Jurkat, Clone E6-1 (cell line): ENCODE measurements around the gene TSPAN12.

Experiments
- DNase-seq: peaks from one replicate; pipeline ENCODE4 v3.0.0-alpha.2; 2011; ENCODE audit warnings: low read depth, low spot score
- H3K4me3 ChIP-seq: 2 replicates; pipeline ENCODE4 v1.5.1; 2011; ENCODE audit warnings: mild to moderate bottlenecking, low read length, control low read depth, moderate library complexity

Gene TSPAN12

GRCh38 chr7:120856198-120856597 is 1.7 kb downstream of the TSPAN12 start:
- DNase-seq = no peak
- no peak overlapping the region for H3K4me3 ChIP-seq

DNA sequence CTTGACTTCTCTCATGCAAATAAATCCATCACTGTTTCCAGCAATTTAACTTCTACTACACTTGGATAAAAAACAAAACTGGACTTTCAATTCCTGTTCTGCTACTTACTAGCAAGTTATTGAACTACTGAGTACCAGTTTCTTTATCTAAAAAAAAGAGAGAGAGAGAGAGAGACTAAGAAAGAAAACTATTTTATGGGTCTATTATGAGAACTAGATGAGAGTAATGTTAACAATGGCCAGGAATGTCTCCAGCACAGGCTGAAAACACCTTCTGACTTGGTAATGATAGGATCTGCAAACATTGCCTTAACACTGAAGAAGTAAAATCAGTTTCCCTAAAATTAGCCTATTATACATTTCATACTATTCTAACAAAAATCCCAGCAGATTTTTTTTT is 5.2 kb downstream of the TSPAN12 start:
- no peak for DNase-seq
- no peak overlapping the region for H3K4me3 ChIP-seq

DNA sequence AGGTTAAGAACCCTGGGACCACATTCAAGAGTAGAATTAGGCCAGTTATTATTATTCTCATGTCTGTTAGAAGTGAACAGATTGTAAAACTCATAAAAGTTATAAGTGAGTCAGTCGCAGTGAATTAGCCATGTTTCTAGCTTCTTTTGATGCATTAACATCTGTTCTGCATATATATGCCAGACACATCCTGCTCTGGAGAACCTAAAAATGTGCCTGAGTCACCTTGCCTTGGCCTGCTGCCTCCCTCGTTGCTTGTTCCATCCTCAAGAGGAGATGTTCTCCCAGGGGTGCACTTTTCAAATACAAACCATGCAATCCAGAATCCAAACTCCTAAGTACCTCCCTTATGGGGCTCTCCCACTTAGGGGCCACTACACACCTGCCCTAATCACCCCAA is 14.8 kb downstream of the TSPAN12 start:
- DNase-seq = no peak
- no peak overlapping the region for H3K4me3 ChIP-seq

DNA sequence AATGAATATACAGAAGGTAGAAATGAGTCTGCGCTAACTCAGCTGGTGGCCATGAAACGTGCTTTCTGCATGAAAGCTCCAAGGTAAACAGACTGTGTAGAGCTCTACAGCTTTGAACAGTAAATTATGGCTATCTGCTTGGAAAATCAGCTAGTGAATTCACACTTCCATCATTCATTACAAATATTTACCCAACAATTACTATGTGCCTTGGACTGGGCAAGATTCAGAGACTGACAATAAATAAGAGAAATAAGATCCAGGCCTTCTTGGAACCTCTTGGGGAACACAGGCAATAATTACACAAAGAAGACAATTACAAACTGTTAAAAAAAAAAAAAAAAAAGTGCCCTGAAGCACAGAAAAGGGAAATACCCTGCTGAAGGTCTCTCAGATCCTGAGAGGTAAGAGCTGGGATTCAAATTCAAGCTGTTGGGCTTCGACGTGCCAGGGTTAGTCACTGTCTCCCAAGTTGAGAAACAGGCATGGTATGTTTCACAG is 15.8 kb downstream of the TSPAN12 start:
- H3K4me3 ChIP-seq = no peak overlapping the region
- DNase-seq = no peak

DNA sequence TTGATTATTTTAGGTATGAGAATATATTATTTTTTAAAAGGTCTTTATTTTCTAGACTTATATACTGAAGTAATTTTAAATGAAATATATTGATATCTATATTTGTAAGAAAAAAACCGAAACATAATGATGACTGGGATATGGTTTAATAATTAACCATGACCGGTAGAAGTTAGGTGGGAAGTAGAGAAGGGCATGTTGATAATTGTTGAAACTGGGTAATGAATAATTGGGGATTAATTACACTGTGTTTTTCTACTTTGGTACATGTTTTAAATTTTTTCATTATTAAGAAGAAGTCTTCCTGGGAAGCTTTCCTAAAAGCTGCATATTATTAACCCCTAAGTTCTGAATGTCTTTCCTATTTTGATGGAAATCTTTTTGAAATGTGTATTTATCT is 16.3 kb downstream of the TSPAN12 start:
- no peak for DNase-seq
- H3K4me3 ChIP-seq = no peak overlapping the region

DNA sequence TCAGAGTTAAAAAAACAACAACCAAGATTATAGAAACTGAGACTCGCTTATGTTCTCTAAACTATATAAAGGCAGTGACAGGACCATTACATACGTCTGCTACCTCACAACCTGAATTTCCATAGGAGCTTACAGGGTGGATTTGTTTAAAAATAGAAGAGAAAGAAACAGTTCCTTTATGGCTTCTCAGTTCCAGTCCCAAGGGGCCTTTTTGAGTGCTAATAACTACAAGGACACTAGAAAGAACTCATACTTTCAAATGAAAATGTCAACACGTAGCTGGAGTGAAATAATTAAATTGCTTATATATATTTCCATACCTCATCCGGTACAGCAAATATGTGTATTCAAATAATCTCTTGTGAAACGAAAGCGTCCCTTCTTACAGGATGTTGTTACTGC is 19.7 kb downstream of the TSPAN12 start:
- no peak for DNase-seq
- no peak overlapping the region for H3K4me3 ChIP-seq

GRCh38 chr7:120837599-120837998 is 20.3 kb downstream of the TSPAN12 start:
- no peak for DNase-seq
- H3K4me3 ChIP-seq = no peak overlapping the region

GRCh38 chr7:120836556-120837115 is 21.3 kb downstream of the TSPAN12 start:
- no peak overlapping the region for H3K4me3 ChIP-seq
- no peak for DNase-seq

- no peak overlapping the region for H3K4me3 ChIP-seq
- DNase-seq = no peak
Observed at GRCh38 chr7:120834726-120835125, 23.2 kb downstream of the TSPAN12 start.

DNA sequence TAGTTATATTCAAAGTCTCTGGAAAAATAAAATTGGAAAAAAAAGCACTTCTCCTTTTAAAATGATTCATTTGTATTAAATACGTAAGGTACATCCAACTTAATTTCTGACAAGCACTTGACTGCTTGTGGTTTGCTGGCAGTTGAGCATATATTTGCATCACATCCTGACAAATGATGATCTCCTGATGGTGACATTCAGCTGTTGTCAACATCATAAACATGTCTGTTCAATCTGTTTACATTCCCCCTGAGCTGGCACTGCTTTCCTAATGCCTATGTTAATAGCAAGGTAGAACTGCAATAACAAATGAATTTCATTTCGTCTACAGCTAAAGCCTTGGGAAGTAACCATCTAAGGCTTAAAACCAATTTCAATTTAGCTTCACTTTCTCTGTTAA is 24.4 kb downstream of the TSPAN12 start:
- H3K4me3 ChIP-seq = no peak overlapping the region
- DNase-seq = no peak

GRCh38 chr7:120832803-120833202 is 25.1 kb downstream of the TSPAN12 start:
- no peak overlapping the region for H3K4me3 ChIP-seq
- no peak for DNase-seq

DNA sequence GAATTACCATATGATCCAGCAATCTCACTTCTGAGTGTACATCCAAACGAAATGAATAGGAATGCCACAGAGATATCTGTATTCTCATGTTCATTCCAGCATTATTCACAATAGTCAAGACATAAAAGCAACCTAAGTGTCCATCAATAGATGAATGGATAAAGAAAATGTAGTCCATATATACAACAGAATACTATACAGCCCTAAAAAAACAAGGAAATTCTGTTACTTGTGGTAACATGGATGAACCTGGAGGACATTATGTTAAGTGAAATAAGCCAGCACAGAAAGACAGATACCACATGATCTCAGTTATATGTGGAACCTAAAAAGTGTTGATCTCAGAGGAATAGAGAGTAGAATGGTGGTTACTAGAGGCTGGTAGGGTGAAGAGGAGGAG is 26.7 kb downstream of the TSPAN12 start:
- no peak overlapping the region for H3K4me3 ChIP-seq
- DNase-seq = no peak

- no peak overlapping the region for H3K4me3 ChIP-seq
- no peak for DNase-seq
Observed at GRCh38 chr7:120829487-120829886, 28.5 kb downstream of the TSPAN12 start.

DNA sequence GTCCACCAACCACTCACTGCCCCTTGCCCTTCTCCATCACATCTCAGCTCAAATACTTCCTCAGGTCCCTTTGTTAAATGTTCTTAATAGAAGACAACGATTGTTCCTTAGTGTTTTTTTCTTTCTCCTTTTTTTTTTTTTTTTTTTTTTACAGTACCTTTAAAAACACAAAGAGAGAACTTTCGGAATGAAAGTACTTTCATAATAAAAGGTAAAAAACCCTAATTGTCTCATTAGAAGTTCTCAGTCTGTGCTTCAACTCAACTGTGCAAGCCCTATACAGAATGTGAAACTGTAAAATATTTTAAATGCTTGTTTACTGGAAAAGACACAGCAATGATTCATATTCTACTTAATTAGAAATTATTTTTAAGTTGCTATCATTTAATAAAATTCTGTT is 29.4 kb downstream of the TSPAN12 start:
- H3K4me3 ChIP-seq = no peak overlapping the region
- no peak for DNase-seq

DNA sequence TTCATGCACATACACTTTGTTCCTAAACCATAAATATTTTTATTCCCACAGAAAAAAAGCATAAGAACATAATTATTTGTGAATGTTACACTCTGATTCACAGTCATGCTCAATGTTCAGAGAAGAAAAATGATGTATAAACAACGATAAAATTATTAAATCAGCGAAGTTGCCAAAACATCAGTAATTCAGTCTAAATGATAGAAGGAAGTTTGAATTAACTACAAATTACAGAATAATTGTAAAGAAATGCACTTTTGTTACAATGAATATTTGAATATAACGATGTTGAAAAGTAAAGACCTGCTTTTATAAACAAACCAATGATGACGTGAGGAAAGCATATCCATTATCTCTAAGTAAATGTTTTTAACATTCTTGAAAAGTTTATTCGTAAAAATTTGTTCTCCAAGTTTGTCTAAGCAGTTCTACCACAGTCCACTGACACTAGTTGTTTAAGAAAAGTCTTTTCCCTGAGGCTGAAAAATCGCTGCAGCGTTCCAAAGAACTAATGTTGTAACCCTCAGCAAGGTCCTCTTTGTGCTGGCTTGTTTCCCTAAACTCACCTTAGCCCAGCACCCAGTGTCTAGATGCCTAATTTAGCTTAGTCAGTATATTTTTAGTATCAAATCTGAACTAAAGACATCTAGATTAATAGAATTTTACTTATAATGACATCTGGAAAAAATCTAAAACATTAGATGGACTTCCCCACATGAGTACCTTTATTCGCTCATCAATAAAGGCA is 30.4 kb downstream of the TSPAN12 start:
- no peak overlapping the region for H3K4me3 ChIP-seq
- DNase-seq = no peak

- no peak overlapping the region for H3K4me3 ChIP-seq
- DNase-seq = no peak
Observed at GRCh38 chr7:120825576-120825975, 32.4 kb downstream of the TSPAN12 start.

GRCh38 chr7:120825152-120825551 is 32.8 kb downstream of the TSPAN12 start:
- no peak overlapping the region for H3K4me3 ChIP-seq
- DNase-seq = no peak

- H3K4me3 ChIP-seq = no peak overlapping the region
- DNase-seq = no peak
Observed at GRCh38 chr7:120819861-120820260, 38.1 kb downstream of the TSPAN12 start.

DNA sequence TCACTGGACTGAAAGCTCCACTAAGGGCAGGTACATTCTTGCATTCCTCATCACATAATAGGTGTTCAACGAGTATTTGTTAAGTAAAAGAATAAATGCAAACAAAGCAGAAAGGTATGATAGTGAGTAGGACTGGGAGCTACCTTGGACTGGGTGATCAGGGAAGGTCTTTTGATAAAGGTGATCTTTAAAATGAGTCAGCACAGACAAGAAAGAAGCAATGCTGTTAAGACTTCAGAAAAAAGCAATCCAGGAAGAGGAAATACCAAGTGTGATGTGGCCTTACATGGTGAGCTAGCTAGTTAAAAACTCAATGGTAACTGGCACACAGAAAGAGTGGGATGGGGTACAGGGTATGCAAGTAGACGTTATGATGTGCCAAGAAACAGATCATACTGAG is 40.1 kb downstream of the TSPAN12 start:
- no peak overlapping the region for H3K4me3 ChIP-seq
- DNase-seq = no peak

DNA sequence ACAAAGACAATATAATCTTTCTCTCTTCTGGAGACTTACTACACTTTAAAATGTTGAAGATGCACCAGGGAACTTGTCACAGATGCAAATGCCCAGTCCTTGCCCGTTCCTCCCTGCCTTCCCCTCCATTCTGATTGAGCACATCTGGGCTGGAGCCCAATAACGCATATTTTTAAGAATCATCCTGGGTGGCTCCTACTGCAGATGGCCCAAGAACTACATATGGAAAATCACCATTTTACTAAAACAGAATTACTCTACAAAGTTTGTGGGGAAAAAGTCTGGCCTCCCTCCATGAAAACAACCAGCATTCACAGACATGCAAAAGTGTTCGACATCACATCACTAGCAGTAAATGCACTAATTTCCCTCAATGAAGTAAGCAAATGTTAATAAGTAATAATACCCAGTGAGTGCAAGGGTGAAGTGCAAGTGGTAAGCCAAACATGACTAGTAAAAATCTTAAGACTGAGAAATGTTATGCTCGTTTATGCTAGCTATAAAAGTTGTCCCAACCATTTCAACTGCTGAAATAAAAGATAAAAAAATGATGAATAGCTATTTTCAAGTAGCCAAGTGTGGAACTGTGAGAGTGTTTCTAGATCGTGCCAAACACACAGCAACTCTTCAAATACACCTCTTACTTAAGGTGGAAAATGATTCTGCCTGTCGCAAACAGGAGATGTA is 43.5 kb downstream of the TSPAN12 start:
- no peak overlapping the region for H3K4me3 ChIP-seq
- no peak for DNase-seq
